ENCODE measurements around the gene PNMA1. TPM values are rescaled to one million over a fixed set of nuclear protein-coding genes. Genes with fewer than 3 reads are reported as not detected.
"Not testable (repeated sequence)": the region's sequence is repeated elsewhere in the genome, so short reads cannot be mapped to it uniquely, and the experiment has no call there.

Gene PNMA1
- total RNA-seq, 1 donor from 2014 or later: 79.5 TPM

DNA sequence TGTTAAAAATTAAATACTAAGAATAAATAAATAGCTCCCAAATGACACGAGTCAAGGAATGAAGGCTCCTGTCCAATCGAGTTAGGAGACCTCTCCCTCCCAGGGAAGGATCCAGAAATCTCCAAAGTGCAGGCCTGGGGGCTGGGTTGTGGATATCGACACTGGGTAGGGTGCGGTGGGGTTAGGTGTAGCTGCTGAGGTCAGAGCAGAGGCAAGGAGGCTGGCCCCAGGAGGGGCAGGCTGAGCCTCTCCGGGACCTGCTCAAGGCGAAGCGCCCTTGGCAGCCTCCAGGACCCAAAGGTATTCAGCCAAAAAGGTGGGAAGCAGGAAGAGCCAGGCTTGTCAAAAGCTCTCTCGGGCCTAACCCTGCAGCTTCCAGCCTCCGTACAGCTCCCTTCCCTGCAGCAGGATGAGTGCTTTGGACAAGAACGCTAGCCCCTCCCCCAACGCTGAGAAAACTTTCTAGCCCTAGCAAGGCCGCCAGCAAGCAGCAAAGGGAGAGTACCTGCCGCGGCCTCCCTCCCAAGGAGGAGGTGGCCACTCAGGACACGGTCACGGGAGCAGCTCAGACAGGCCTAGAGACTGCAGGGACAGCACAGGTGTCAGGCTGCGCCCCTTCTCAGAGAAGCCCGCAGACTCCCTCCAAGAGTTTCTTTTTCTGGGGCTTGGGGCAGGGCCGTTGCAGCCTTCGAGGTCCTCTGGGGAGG lies 3.7 kb upstream of the PNMA1 start:
- peak; percentile 38 for DNase-seq (ENCODE audit: low spot score)

DNA sequence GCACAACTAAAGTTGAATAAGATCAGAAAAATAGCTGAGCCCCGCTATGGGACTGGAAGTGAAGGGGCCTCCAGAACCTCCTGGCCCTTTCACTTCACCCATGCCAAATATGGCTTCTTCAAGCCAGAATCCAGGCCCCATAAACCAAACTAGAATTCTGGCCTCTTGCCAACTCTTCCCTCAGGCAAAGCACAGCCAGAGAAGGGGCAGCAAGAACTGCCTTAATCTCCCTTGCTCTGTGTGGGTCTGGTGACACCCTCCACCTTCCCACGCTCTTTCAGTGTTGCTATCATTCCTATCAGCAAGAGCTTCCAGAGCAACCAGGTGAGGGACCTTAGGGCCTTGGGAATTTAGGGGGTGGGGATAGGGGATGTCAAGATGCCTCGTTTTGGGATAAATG lies 3.1 kb upstream of the PNMA1 start:
- DNase-seq (ENCODE audit: low spot score): peak; percentile 12

DNA sequence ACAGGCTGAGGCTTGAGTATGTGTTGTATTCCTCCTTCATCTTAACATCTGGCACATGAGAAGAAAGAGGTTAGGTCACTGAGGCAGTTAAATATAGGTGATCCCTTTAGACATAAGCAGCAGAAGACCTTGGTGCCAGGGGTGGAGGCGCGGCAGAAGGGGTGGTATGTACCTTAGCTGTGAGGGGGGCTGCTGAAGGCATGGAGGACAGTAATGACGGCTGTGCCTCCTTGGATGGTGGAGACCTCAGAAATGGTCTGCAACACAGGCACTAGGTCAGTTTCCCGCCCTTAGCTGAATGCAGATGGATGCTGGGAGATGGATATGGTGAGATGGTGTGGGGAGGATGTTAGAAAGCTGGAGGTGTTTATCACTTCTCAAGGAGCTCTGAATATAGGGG lies 1.5 kb upstream of the PNMA1 start:
- no peak for DNase-seq (ENCODE audit: low spot score)

DNA sequence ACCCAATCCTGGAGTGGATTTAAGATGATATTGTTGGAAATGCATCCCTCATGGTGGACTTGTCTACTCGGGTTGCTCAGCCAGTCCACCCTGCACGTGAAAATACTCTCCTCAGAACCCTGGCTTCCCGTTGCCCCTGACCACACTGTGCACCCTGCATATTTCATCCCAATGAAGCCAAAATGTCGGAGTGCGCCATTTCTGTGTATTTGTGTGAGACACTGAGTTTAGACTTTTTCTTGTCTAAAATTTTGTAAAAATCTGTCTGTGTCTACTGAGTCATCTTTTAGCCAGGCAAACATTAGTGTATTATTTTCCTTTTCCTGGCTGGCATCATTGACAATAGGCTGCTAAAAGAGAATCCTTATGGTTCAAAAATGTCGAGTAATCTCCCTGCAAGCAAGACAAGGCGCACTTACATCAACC lies 485 bp upstream of the PNMA1 start:
- DNase-seq (ENCODE audit: low spot score): no peak

DNA sequence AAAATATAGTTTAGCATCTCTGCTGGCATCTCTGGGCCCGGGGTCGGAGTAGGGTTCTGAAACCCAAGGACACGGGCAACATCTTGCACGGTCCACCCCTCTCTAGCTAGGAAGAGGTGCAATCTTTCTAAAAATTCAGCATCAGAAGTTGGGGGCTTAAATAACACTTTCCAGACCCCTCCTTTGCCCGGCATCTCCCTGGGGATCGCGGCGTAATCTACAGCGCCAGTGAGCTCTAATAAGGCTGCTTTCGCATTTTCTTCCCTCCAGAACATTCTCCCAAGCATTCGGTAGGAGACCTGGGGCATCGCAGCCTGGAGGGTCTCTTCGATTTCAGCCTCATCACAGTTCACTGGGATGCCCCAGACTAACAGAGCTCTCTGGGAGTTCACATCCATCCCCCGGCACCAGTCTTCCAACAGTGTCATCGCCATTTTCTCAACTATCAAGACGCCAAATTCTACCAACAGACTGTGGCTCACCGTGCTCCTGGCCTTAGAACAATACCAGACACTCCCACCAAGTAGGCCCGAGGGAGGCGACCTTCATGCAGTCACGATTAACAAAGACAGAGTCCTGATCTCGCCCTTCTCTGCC lies 880 bp downstream of the PNMA1 start:
- DNase-seq (ENCODE audit: low spot score): no peak

DNA sequence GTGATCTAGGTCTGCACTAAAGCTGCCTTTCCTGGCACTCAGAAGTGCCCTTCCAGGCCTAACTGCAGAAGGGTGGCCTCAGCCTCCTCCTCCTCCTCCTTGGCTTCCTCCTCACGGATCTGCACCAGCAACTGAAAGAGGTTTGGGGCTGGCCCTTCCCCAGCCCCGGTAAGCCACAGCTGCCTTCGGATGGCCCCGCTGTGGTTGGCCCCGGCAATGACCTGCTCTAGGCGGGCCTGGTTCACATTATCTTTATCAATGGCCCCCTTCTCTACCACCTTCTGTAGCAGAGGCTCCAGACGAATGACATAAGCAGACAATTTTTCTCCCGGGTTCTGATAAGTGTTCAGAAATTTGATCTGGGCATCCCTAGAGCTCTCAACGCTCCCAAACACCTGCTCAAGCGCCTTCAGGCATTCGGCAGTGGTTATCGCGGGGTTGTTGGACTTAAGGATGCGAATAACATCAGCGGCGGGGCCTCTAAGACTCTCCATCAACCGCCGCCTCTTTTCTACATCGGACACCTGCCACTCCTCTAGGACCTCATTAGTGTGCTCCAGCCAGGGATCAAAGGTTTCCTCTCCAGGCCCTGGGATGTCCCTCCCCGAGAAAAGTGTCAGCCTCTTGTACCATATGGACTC lies 1.5 kb downstream of the PNMA1 start:
- DNase-seq (ENCODE audit: low spot score): no peak

DNA sequence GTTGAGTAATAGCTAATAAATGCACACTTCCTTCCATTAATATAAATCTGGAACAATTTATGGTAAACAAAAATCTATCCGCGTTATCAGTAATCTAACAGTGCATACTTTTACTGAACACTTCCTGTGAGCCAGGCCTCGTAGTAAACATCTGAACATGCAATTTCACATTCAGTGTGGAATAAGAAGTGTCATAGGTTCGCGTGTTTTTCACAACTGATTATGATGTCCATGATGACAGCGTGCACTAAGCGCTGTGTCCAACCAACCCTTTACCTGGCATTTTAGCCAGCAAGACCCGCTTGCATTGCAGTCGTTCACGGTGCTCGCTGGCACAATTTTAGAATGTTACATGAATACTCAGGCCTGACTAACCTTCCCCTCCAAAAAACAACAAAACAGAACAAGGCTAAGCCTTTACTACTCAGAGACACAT lies 2.1 kb downstream of the PNMA1 start:
- DNase-seq (ENCODE audit: low spot score): no peak

DNA sequence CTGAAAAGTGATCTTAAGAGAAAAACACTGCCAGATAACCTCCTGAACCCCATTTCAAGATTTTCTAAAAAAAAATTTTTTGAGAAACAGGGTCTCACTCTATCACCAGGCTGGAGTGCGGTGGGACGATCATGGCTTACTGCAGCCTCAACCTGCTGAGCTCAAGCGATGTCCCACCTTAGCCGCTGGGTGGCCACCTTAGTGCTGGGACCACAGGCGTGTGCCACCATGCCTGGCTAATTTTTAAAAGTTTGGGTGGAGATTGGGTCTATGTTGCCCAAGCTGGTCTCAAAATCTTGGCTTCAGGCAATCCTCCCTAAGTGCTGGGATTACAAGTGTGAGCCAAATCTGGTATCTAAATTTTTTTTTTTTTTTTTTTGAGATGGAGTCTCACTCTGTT lies 3.4 kb downstream of the PNMA1 start:
- no peak for DNase-seq (ENCODE audit: low spot score)

DNA sequence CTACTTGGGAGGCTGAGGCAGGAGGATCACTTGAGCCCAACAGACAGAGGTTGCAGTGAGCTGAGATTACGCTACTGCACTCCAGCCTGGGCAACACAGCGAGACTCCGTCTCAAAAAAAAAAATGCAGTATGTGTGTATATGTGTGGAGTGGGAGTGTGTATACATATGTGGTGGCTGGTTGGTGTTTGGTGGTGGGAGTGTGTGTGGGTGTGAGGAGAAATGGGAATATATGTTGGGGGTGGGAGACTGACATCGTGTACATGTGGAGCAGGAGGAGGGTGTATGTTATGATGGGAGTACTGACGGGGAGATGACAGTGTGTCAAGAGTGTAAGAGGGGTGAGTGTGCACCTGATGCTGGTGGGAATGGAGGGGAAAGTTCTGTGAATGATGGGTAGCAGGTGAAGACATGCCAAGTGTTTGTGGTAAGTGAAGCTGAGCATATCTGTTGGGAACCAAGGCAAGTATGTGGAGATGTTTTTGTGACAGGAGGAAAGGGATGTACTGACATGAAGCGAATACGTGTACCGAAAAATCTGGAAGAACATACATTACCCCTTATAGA lies 4.2 kb downstream of the PNMA1 start:
- no peak for DNase-seq (ENCODE audit: low spot score)

DNA sequence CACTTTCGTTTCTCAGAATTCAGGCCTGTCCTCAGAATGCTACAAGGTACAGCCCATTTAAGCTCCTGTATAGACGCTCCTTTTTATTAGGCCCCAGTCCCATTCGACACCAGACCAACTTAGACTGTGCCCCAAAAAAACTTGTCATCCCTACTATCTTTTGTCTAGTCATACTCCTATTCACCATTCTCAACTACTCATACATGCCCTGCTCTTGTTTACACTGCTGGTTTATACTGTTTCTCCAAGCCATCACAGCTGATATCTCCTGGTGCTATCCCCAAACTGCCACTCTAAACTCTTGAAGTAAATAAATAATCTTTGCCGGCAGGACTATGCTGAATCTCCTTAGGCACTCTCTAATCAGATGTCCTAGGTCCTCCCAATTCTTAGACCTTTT lies 6.1 kb downstream of the PNMA1 start:
- DNase-seq (ENCODE audit: low spot score): not testable (repeated sequence)

DNA sequence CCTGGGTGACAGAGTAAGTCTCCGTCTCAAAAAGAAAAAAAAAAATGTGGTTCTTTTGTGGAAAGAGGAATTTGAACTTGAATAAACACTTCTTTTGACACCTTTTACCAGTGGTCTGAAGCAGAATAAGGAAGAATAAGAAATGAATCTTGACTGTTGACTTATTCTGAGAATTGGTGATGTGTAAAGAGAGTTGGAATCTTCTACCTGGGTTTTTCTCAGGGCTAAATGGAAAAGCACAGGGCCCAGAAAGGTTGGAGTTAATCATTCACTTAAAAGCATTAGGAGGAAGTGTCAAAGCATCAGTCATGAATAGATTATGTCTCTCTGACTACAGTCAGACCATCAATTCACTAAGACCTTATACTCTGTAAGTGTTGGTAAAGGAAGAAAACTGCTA lies 13.9 kb downstream of the PNMA1 start:
- DNase-seq (ENCODE audit: low spot score): no peak

DNA sequence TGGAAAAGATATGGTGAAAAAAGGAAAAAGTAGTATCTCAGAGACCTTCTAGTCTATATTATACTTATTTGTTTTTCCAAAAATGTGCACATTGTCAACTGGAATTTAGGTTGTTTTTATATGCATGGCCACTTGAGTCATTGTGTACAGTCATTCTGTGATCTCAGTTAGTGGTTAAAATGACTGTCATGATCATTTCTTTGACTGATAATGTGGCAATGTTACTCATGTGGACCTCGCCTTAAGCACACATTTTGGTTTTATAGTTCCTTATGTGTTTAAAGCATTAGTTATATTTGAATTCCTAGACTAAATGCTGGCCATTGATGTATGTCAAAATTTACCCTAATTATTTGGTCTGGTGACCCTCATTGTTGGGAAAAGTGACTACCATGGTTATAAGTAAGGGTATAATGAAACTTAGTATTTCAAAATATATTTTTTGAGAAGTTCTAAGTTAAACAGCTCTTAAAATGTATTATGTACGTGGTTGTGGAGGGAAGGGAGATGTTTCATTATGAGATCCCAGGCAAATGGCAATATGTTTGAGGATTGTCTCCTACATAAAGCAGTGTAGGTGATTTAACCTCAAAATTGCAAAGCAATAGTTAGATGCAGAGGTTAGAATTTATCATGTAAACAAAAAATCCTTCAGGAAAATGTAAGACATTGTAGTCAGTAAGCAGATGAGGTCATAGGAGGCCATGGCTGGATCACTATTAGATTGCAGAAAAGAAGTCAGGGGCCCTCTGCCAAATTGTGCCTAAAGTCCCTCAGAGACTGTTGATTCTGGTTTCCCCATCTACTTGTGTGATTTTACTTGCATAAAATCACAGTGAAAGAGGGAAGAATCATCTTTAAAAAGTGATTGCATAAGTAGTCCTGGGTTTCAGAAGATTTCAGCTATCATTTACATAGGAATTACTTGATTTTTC lies 17.5 kb downstream of the PNMA1 start:
- DNase-seq (ENCODE audit: low spot score): no peak

DNA sequence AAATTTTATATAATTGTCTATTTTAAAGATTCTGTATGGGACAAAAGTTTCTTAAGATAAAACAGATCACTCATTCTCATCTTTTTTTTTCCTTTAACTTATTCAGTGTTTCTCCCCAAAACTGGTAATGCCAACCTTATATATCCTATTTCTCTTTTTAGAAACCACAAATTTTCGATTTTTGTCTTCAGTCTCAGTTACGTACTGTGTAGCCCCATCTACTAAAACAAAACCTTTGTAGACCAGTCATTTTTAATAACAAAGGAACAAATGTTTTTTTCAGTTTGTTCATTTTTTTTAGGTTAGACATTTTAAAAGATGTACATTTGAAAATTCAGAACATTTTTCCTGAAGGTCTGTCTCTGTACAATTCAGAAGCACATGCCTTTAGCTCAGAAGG lies 18.2 kb downstream of the PNMA1 start:
- DNase-seq (ENCODE audit: low spot score): no peak

DNA sequence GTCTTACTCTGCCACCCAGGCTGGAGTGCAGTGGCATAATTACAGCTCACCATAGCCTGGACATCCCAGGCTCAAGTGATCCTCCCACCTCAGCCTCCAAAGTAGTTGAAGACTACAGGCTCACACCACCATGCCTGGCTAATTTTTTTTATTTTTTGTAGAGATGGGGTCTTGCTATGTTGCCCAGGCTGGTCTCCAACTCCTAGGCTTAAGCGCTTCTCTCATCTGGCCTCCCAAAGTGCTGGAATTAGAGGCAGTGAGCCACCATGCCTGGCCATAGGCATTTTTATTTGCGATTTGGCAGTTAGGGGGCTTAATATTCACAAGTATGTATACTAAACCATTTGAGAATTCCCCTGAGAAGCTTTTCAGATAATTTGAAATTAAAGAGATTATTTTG lies 19.1 kb downstream of the PNMA1 start:
- no peak for DNase-seq (ENCODE audit: low spot score)

DNA sequence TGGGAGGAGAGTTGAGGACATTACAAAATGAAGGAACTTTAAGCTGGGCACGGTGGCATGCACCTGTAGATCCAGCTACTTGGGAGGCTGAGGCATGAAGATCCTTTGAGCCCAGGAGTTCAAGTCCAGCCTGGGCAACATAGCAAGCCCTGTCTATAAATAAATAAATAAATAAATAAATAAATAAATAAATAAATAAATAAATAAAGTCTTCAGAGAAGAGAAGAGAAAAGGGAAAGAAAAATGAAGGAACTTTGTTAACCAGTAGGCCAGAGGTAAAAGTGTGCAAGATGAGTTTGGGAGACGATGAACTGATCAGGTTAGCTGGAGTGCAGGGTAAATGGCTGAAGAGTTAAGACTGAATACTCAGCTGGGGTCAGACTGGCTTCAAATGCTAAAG lies 20.1 kb downstream of the PNMA1 start:
- no peak for DNase-seq (ENCODE audit: low spot score)

DNA sequence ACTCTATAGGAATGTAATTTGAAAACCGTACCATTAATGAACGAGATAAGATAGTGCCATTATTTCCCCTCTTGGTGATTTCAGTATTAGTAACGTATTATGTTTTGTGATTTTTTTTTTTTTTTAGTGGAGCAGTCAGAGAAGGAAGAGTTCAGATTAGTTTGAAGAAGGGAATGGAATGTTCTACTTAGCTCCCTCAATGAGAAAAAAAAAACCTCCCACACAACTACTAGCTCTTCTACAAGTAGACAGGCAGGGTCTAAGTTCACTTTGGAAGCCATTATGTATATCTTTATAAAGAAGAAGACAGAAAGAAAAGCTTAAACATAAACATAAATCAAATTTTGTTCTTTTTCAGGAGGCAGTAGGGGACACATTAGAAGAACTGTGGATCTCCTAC lies 27.3 kb downstream of the PNMA1 start:
- DNase-seq (ENCODE audit: low spot score): no peak

DNA sequence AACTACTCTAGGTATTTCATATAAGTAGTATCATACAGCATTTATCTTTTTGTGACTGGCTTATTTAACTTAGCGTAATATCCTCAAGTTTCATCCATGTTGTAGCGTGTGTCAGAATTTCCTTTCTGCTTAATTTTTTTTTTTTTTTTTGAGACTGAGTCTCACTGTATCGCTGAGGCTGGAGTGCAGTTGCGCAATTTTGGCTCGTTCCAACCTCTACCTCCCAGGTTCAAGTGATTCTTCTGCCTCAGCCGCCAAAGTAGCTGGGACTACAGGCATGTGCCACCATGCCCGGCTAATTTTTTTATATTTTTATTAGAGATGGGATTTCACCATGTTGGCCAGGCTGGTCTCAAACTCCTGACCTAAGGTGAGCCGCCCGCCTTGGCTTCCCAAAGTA lies 28.9 kb downstream of the PNMA1 start:
- DNase-seq (ENCODE audit: low spot score): no peak

DNA sequence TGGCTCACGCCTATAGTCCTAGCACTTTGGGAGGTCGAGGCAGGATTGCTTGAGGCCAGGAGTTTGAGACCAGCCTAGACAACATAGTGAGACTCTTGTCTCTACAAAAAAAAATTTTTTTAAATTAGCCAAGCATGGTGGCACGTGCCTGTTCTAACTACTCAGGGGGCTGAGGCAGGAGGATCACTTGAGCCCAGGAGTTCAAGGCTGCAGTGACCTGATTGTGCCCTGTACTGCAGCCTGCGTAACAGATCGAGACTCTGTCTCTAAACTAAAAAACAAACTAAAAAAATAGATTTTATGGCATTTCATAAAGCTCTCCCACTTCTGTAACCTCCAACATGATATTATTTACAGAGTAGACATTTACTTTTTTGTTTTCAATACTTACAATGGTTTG lies 29.6 kb downstream of the PNMA1 start:
- DNase-seq (ENCODE audit: low spot score): no peak

DNA sequence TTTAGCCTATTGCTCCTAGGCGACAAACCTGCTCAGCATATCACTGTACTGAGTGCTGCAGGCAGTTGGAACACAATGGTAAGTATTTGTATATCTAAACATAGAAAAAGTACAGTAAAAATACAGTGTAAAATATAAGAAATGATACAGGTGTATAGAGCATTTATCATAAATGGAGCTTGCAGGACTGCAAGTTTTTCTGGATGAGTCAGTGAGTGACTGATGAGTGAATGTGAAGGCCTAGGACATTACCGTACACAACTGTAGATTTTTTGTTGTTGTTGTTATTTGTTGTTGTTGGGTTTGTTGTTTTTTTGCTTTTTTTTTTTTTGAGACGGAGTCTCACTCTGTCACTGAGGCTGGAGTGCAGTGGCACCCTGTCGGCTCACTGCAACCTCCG lies 33.4 kb downstream of the PNMA1 start:
- no peak for DNase-seq (ENCODE audit: low spot score)

DNA sequence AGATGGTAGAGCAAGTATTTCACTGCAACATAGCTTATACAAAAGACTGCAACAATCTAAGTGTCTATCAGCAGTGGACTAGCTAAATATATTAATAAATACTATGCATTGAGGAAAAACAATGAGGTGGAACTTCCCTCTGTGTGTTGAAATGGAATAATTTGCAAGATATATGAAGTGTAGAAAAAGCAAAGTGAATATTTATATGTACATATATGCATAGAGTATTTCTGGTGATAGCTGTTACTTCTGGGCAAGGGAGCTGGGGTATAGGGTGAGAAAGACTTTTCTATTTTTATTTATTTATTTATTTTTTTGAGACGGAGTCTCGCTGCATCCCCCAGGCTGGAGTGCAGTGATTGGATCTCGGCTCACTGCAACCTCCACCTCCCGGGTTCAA lies 35.5 kb downstream of the PNMA1 start:
- DNase-seq (ENCODE audit: low spot score): no peak

DNA sequence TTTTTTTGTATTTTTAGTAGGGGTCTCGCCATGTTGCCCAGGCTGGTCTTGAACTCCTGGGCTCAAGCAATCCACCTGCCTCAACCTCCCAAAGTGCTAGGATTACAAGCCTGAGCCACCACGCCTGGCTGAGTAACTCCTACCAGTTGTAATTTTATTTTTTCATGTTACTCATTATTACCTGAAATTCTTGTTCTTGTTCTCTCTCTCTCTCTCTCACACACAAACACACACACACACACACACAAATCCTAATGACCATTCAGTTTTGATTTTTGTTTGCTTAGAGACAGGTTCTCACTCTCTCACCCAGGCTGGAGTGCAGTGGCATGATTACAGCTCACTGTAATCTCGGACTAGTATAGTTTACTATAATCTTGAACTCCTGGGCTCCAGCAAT lies 39.2 kb downstream of the PNMA1 start:
- DNase-seq (ENCODE audit: low spot score): no peak

DNA sequence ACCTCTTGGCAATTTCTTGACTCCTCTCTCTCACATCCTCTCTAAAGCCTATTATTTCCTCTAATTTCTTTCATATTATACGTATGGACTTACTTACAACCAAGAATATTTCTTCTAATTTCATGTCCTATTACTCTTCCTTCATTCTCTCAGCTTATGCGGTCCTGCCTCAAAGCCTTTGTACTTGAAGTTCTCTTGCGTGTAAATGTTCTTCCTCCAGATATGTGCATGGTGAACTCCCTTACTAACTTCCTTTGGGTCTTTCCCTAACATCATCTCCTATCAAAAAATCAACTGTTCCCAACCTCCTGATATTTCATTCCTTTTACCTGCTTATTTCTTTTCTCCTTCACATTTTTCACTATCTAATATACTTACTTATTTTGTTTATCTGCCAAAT lies 46.3 kb downstream of the PNMA1 start:
- DNase-seq (ENCODE audit: low spot score): no peak

Data from mucosa of gallbladder (tissue), 1 donor.